Spinal cord (tissue), 10 donors: Measurements from ENCODE around the gene LRRFIP1. TPM values are rescaled to one million over a fixed set of nuclear protein-coding genes. Genes with fewer than 3 reads are reported as not detected.

Source experiments
- DNase-seq, 6 donors: peaks; one replicate each; pipeline versions ENCODE4 v3.0.0 to v3.0.0-alpha.2; 2013 to 2015; ENCODE audit warnings: low spot score in 6 of 6, low read depth in 4 of 6
- H3K27ac ChIP-seq: one replicate; pipeline ENCODE4 v1.5.1; 2013; ENCODE audit warnings: low read depth, low read length, control low read depth
- H3K27me3 ChIP-seq: one replicate; pipeline ENCODE4 v1.6.1; 2013; ENCODE audit warnings: low read length; ENCODE audit not compliant: control insufficient read depth, insufficient read depth
- H3K36me3 ChIP-seq: one replicate; pipeline ENCODE4 v1.6.1; 2013; ENCODE audit warnings: low read length; ENCODE audit not compliant: control insufficient read depth, insufficient read depth
- H3K4me1 ChIP-seq: one replicate; pipeline ENCODE4 v1.6.1; 2013; ENCODE audit warnings: low read length; ENCODE audit not compliant: control insufficient read depth, insufficient read depth
- H3K4me3 ChIP-seq: one replicate; pipeline ENCODE4 v1.5.1; 2013; ENCODE audit warnings: low read depth, low read length, control low read depth
- H3K9me3 ChIP-seq: one replicate; pipeline ENCODE4 v1.6.1; 2013; ENCODE audit warnings: low read length; ENCODE audit not compliant: control insufficient read depth, insufficient read depth
- WGBS: methylation state at CpG from one replicate; pipeline ENCODE4 v1.1.5; 2013; ENCODE audit warnings: missing lambda C conversion rate; ENCODE audit not compliant: insufficient coverage; 5-methylcytosine and 5-hydroxymethylcytosine counted together
- polyA plus RNA-seq, 2 donors: library from polyadenylated mRNA; unstranded; fragments of 120-200 nt; gene quantifications; one replicate each; pipeline ENCODE4 v1.2.1, GENCODE V29; 2013; ENCODE audit not compliant: insufficient read length in 2 of 2
- total RNA-seq, 2 donors: library from RNA; depleted of rRNA in 1 of 2; stranded (reverse); fragments of 120-200 nt in 1 of 2; fragments of >200 nt in 1 of 2; gene quantifications; one replicate each; pipeline versions ENCODE4 v1.2.3 to v1.2.4, GENCODE V29; 2013 to 2014
- donor health status: healthy.

LRRFIP1 gene
- total and polyA plus RNA-seq, 4 donors: 36.5 to 56.1 (median 55.2) TPM

- DNase-seq: no peak
- H3K4me3 ChIP-seq: no peak overlapping the region
- H3K27ac ChIP-seq: no peak overlapping the region
- H3K27me3 ChIP-seq: no peaks in the 10 kb centered on the region
- no peaks in the 10 kb centered on the region for H3K9me3 ChIP-seq
- H3K36me3 ChIP-seq: peaks cover 3% of the 10 kb centered on the region
- H3K4me1 ChIP-seq: peaks cover 6% of the 10 kb centered on the region
- WGBS: 93% methylated on average over 2 of the region's 7 CpGs
Observed at GRCh38 chr2:237720444-237720843, 93.1 kb downstream of the LRRFIP1 start.

DNA sequence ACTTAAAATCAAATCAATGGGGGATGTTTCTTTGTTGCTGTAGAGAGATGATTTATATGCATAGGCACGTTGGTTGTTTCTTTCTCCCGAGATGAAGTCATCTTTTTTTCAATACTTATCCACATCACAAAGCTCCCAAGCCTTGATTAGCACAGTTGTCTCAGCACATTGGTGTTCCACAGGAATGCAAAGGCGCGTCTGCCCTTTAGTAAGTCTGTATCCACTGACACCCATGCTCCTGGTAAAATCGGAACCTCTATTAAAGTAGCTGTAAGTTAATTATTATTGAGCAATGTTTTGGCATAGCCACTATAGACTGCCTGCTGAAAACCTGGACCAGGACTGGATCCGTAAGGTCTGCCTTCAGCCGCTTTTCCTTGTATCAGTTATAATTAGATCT, 93.6 kb downstream of the LRRFIP1 start:
- H3K27ac ChIP-seq: no peak overlapping the region
- H3K36me3 ChIP-seq: peaks cover 3% of the 10 kb centered on the region
- no CpG with 5 or more reads among the region's 7 CpGs for WGBS
- DNase-seq: peak in 1 of 6 donors; percentile 41
- no peaks in the 10 kb centered on the region for H3K27me3 ChIP-seq
- no peaks in the 10 kb centered on the region for H3K9me3 ChIP-seq
- H3K4me3 ChIP-seq: no peak overlapping the region
- peaks cover 3% of the 10 kb centered on the region for H3K4me1 ChIP-seq

GRCh38 chr2:237721458-237721857, 94.1 kb downstream of the LRRFIP1 start:
- peaks cover 3% of the 10 kb centered on the region for H3K4me1 ChIP-seq
- H3K27me3 ChIP-seq: no peaks in the 10 kb centered on the region
- H3K4me3 ChIP-seq: no peak overlapping the region
- no peak overlapping the region for H3K27ac ChIP-seq
- no peaks in the 10 kb centered on the region for H3K9me3 ChIP-seq
- peak in 1 of 6 donors; percentile 70 for DNase-seq
- H3K36me3 ChIP-seq: peaks cover 3% of the 10 kb centered on the region
- 36% methylated on average over 4 of the region's 5 CpGs for WGBS

DNA sequence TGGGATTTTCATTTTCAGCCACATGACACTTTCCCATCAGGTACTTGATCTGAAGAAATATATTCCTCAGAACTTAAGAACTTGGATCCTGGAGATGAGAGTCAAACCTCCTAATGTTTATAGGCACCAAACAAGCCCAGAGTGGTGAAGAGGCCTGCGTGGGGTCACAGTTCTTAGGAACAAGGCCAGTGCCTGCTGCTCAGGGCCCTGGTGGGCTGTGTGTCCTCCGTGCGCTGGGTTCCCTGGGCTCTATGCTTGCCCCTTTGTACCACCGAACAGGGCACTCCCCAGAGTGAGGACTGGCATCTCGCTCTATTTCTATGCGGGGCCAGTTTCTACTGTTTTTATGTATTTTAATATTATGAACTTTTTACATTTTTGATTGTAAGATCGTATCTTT, 95.2 kb downstream of the LRRFIP1 start:
- no peaks in the 10 kb centered on the region for H3K27me3 ChIP-seq
- H3K4me3 ChIP-seq: no peak overlapping the region
- 96% methylated on average over 4 of the region's 7 CpGs for WGBS
- no peak overlapping the region for H3K27ac ChIP-seq
- no peaks in the 10 kb centered on the region for H3K36me3 ChIP-seq
- no peaks in the 10 kb centered on the region for H3K9me3 ChIP-seq
- DNase-seq: no peak
- H3K4me1 ChIP-seq: no peaks in the 10 kb centered on the region

GRCh38 chr2:237723023-237723422, 95.6 kb downstream of the LRRFIP1 start:
- Histone ChIP-seq H3K27me3 (no peaks in the 10 kb centered on the region), H3K9me3 (no peaks in the 10 kb centered on the region), H3K36me3 (no peaks in the 10 kb centered on the region), H3K4me3 (no peak overlapping the region), H3K27ac (no peak overlapping the region), H3K4me1 (no peaks in the 10 kb centered on the region)
- 100% methylated on average over 1 of the region's 1 CpG for WGBS
- DNase-seq: no peak

DNA sequence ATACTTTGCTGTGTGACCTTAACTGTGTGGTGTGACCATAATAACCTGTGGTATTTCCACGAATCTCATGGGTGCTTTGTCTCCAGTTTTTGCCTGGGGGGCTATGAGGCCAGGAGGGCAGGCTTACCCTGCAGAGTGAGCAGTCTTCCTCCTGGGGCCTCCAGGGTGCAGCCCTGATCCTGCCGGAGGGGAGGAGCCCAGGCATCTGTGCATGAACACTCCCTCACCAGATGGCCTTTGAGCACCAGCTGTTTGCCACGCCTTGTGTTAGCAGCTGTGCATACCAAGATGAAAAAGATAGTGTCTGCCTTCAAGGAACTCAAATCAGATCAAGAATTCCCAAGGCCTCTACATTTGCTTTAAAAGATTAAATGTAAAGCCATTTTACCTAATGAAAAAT, 96.2 kb downstream of the LRRFIP1 start:
- Histone ChIP-seq H3K4me1 (no peaks in the 10 kb centered on the region), H3K4me3 (no peak overlapping the region), H3K36me3 (no peaks in the 10 kb centered on the region), H3K27ac (no peak overlapping the region), H3K9me3 (no peaks in the 10 kb centered on the region), H3K27me3 (no peaks in the 10 kb centered on the region)
- no peak for DNase-seq
- WGBS: 41% methylated on average over 2 of the region's 3 CpGs

- Histone ChIP-seq H3K4me1 (no peaks in the 10 kb centered on the region), H3K36me3 (no peaks in the 10 kb centered on the region), H3K27me3 (no peaks in the 10 kb centered on the region), H3K4me3 (no peak overlapping the region), H3K9me3 (no peaks in the 10 kb centered on the region), H3K27ac (no peak overlapping the region)
- 91% methylated on average over 3 of the region's 9 CpGs for WGBS
- no peak for DNase-seq
Observed at GRCh38 chr2:237724811-237725478, 97.6 kb downstream of the LRRFIP1 start.

- Histone ChIP-seq H3K36me3 (no peaks in the 10 kb centered on the region), H3K27ac (no peak overlapping the region), H3K4me3 (no peak overlapping the region), H3K9me3 (no peaks in the 10 kb centered on the region), H3K27me3 (no peaks in the 10 kb centered on the region), H3K4me1 (no peaks in the 10 kb centered on the region)
- no peak for DNase-seq
- WGBS: 73% methylated on average over 3 of the region's 4 CpGs
Observed at GRCh38 chr2:237725661-237726060, 98.3 kb downstream of the LRRFIP1 start.

GRCh38 chr2:237726401-237726830, 99.0 kb downstream of the LRRFIP1 start:
- peak in 2 of 6 donors; percentile 82 to 88 for DNase-seq
- H3K27me3 ChIP-seq: no peaks in the 10 kb centered on the region
- H3K4me3 ChIP-seq: no peak overlapping the region
- no peaks in the 10 kb centered on the region for H3K36me3 ChIP-seq
- H3K4me1 ChIP-seq: no peaks in the 10 kb centered on the region
- H3K9me3 ChIP-seq: no peaks in the 10 kb centered on the region
- WGBS: no CpG with 5 or more reads among the region's 7 CpGs
- H3K27ac ChIP-seq: peak overlapping the region; percentile 12

GRCh38 chr2:237727363-237727762, 100.0 kb downstream of the LRRFIP1 start:
- no peaks in the 10 kb centered on the region for H3K9me3 ChIP-seq
- 94% methylated on average over 4 of the region's 5 CpGs for WGBS
- no peak overlapping the region for H3K4me3 ChIP-seq
- H3K4me1 ChIP-seq: peaks cover 6% of the 10 kb centered on the region
- no peak overlapping the region for H3K27ac ChIP-seq
- H3K27me3 ChIP-seq: no peaks in the 10 kb centered on the region
- no peaks in the 10 kb centered on the region for H3K36me3 ChIP-seq
- no peak for DNase-seq
